Right atrium auricular region (tissue), 2 donors: Measurements from ENCODE around the gene CYGB. TPM values are rescaled to one million over a fixed set of nuclear protein-coding genes. Genes with fewer than 3 reads are reported as not detected.
A peak's percentile ranks its signal among the peaks of the same experiment; 100 is the strongest.
"Not testable (repeated sequence)": the region's sequence is repeated elsewhere in the genome, so short reads cannot be mapped to it uniquely, and the experiment has no call there.

Experiments used
- DNase-seq: peaks from one replicate; pipeline ENCODE4 v3.0.0-alpha.2; 2019; ENCODE audit warnings: low spot score
- H3K27ac ChIP-seq, 2 donors: fragments of 200-600 bp; sonication (generic); 1 replicate in 1 of 2; 2 replicates in 1 of 2; pipeline ENCODE4 v1.5.1; 2016 to 2019
- H3K27me3 ChIP-seq, 2 donors: fragments of 200-600 bp; sonication (generic); one replicate each; pipeline versions ENCODE4 v1.5.1 to v1.6.0; 2017 to 2019
- H3K36me3 ChIP-seq: fragments of 200-600 bp; sonication (generic); one replicate; pipeline ENCODE4 v1.5.1; 2016
- H3K4me1 ChIP-seq, 2 donors: fragments of 200-600 bp; sonication (generic); one replicate each; pipeline versions ENCODE4 v1.5.1 to v1.6.0; 2017 to 2019
- H3K4me3 ChIP-seq, 2 donors: fragments of 200-600 bp; sonication (generic); 1 replicate in 1 of 2; 2 replicates in 1 of 2; pipeline ENCODE4 v1.5.1; 2017 to 2019; ENCODE audit warnings: mild to moderate bottlenecking in 1 of 2, moderate library complexity in 1 of 2
- H3K9me3 ChIP-seq, 2 donors: fragments of 200-600 bp; sonication (generic); one replicate each; pipeline ENCODE4 v1.5.1; 2019
- CTCF ChIP-seq, 2 donors: fragments of 200-600 bp; sonication (generic); IDR thresholded peaks; one replicate each; pipeline ENCODE4 v1.5.1; 2019; ENCODE audit warnings: antibody characterized with exemption in 2 of 2
- total RNA-seq, 2 donors: library from RNA; depleted of rRNA; stranded (reverse); fragments of >200 nt; gene quantifications; one replicate each; pipeline ENCODE4 v1.1.0, GENCODE V29; 2016

The CYGB gene
- total RNA-seq, 2 donors from 2014 or later: 23.0 to 48.7 TPM

DNA sequence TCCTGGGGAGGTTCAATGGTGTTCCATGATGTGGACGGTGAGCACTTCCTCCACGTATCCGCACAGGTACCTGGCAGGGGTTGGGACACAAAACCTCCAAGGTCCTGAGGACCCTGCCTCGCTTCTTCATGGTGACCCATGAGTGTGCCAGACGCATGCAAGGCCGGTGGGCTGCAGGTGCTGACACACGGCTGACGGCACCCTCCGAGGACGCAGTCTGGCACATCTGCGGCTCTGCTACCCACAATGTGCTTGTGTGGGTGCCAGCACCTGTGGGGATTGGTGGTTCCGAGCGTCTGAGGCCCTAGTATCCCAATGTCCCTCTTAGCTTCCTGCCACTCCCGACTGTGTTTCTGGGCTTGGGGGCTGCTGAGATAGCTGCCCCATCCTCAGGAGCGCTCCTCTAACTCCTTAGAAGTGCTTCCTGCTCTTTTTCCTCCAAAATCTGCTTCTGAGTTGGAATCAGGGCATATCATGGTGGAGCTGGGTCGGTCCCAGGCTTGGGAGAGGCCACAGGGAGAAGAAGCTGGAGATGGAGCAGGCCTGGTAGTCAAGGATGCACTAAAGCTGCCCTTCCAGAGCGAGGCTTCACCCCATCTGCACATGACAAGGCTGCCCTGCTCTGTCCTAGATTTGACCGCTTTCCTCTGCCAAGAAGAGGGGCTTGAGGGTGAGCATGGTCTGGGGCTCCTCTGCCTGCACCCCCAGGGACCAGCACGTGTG, 1.6 kb downstream of the CYGB start:
- no peak for DNase-seq
- Histone ChIP-seq H3K4me3 (peak overlapping the region; percentile 52 to 62), H3K36me3 (peaks cover 7% of the 10 kb centered on the region), H3K27ac (peak overlapping the region; percentile 85 to 89), H3K9me3 (no peaks in the 10 kb centered on the region), H3K4me1 (peaks cover 0 to 71% of the 10 kb centered on the region in 2 donors), H3K27me3 (no peaks in the 10 kb centered on the region)
- TF ChIP-seq CTCF (IDR thresholded peaks at IDR 0.05): no peak

DNA sequence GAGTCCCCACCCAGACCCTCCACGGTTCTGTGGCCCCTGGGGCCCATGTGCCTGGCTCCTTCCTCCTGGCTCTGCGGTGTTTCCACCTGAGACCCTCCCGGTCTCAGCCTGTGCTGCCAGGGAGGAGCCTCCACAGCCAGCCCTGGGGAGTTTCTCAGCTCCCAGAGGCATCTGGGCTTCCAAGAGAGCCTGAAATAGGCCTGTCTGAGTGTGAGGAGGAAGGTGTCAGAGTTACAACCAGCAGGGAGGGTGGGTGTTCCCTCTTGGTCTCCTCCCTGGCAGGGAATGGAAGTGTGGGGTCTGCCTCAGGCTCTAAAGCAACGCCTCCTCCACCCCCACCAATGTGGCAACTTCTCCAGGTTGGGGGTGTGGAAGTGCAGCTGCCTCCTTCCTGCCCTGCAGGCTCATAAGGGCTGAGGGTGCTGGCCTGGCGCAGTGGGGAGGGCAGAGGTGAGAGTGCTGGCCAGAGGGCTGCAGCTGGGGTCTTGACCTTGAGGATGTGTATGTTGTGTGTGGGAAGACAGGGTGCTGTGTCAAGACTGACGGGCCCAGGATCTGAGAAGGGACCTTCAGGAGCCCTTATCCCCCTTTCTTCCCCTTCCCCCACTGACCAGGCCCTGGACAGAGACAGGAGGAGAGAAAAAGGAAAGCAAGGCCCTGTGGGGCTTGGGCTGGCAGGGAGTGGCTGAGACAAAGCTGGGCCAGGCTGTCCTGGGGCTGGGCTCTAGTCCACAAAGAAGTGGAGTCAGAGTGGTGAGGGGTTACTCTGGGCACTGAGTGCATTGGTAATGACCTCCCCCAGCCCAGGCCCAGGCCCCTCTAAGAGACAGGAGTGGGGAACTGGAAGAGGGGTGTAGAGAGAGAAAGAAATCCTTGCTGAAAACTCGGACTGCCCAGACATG, 2.4 kb downstream of the CYGB start:
- H3K4me3 ChIP-seq: peak overlapping the region in 1 of 2 donors; percentile 62
- DNase-seq: no peak
- H3K9me3 ChIP-seq: no peaks in the 10 kb centered on the region
- TF ChIP-seq CTCF (IDR thresholded peaks at IDR 0.05): no peak
- H3K36me3 ChIP-seq: peaks cover 8% of the 10 kb centered on the region
- peak overlapping the region; percentile 85 to 89 for H3K27ac ChIP-seq
- H3K27me3 ChIP-seq: no peaks in the 10 kb centered on the region
- H3K4me1 ChIP-seq: peaks cover 0 to 73% of the 10 kb centered on the region in 2 donors

GRCh38 chr17:76533640-76534359, 3.7 kb downstream of the CYGB start:
- H3K27me3 ChIP-seq, DNase-seq, H3K36me3 ChIP-seq, H3K9me3 ChIP-seq, H3K4me3 ChIP-seq: not testable (repeated sequence)
- peak overlapping the region in 1 of 2 donors; percentile 89 for H3K27ac ChIP-seq
- peaks cover 0 to 73% of the 10 kb centered on the region in 2 donors for H3K4me1 ChIP-seq

DNA sequence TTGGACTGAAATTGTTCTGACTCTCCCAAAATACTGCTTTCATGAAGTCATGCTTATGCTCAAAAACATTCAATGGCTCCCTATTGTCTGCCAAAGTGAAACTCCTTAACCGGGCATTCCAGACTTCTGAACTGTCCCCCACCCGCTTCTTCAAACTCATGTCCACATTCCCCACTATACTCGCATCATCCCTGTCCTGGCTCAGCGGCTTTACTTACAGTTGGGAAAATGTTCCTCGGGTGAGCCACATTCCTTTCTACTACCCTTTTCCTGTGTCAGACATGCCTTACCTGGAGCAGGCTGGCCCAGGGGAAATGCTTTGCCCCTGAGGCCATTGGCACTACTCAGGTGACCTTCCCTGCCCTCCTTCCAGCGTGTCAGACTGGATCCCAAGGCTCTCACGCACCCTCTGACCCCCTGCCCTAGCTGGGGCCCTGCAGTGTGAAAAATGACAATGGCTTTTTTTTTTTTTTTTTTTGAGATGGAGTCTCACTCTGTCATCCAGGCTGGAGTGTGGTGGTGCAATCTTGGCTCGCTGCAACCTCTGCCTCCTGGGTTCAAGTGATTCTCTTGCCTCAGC, 5.3 kb downstream of the CYGB start:
- DNase-seq: no peak
- peak overlapping the region; percentile 94 for H3K27ac ChIP-seq
- H3K4me1 ChIP-seq: peaks cover 0 to 76% of the 10 kb centered on the region in 2 donors

DNA sequence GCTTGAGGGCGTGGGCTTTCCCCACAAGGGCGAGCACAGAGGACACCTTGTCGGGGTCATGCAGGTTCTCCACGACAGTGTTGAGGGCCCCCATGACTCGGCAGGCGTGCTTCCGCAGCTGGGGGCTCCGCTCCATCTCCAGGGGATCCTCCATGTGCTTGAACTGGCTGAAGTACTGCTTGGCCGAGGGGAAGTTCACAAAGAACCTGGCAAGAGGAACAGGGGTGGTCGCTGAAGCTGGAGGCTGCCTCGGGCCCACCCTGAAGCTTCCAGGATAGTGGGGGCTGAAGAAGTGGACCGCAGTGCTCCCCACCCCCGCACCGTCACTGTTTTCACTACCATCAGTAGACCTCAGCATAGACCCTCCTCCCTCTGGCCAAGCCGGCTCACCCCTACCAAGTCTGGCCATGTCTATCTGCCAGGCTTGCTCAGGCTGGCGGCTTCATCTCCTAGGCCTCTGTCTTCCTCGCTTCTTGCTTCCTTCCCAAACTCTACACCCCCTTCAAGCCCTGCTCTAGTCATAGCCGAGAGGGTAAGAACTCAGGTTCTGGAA, 5.9 kb downstream of the CYGB start:
- H3K27ac ChIP-seq: peak overlapping the region; percentile 94
- no peak for TF ChIP-seq CTCF (IDR thresholded peaks at IDR 0.05)
- DNase-seq: no peak
- H3K27me3 ChIP-seq: no peaks in the 10 kb centered on the region
- peaks cover 0 to 74% of the 10 kb centered on the region in 2 donors for H3K4me1 ChIP-seq
- H3K36me3 ChIP-seq: peaks cover 8% of the 10 kb centered on the region
- H3K4me3 ChIP-seq: no peak overlapping the region
- H3K9me3 ChIP-seq: no peaks in the 10 kb centered on the region

More for the DNA sequence above, 5.3 kb downstream of the CYGB start:
- Histone ChIP-seq H3K27me3 (no peaks in the 10 kb centered on the region), H3K9me3 (no peaks in the 10 kb centered on the region), H3K36me3 (peaks cover 8% of the 10 kb centered on the region), H3K4me3 (no peak overlapping the region)
- TF ChIP-seq CTCF (IDR thresholded peaks at IDR 0.05): no peak
